ENCODE measurements around the gene LPCAT2. TPM values are rescaled to one million over a fixed set of nuclear protein-coding genes. Genes with fewer than 3 reads are reported as not detected.
A peak's percentile ranks its signal among the peaks of the same experiment; 100 is the strongest.

LPCAT2 gene
- total and polyA plus RNA-seq, 2 of the 13 experiments (the other 11 are each of a cell fraction or from before 2014, with no cell fraction given), result 9.9 to 17.6 TPM

DNA sequence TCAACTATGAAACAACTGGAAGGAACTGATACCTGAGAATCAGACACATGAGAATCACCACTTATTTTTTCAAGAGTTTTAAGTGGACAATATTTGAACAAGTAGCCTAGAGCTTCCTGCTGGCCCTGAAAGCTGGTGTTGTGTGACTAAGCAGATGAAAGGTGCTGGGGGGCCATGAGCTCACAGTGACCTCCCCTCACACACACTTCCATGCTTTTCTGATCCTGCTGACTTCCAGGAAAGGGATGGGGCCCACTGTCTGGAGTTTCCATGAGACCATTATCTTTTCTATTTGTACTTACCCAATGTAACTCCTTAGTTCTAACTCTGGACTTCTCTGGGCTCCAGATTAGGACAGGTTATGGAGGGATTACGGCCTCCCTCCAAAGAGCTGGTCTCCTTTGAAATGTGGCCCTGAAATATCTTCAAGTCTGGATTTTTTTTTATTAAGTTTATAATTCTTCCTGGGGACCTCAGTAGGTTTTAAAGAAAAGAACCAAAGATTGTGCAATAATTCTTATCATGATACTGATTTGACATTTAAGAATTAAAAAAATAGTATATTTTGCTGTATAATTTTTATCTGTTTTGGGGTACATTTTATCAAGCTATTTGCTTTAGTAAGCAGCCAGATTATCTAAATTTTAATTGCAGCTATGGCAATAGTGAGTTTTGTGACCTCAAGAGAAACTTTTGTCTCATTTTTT is 62.5 kb downstream of the LPCAT2 start (continued):
- TF ChIP-seq JUND (CRISPR knock-in tag; IDR thresholded peaks at IDR 0.05) (no peak), ZNF678 (CRISPR knock-in tag; IDR thresholded peaks at IDR 0.05) (no peak), MXI1 (IDR thresholded peaks at IDR 0.05; ENCODE audit: borderline replicate concordance, low read depth, low read length) (no peak; the same call in 2 of the 3 replicates), HOXA9 (CRISPR knock-in tag; IDR thresholded peaks at IDR 0.05; ENCODE audit: borderline replicate concordance) (no peak), ZNF883 (CRISPR knock-in tag; IDR thresholded peaks at IDR 0.05; ENCODE audit: not compliant biosample characterization) (no peak), ZNF549 (CRISPR knock-in tag; IDR thresholded peaks at IDR 0.05) (no peak), ZNF747 (CRISPR knock-in tag; IDR thresholded peaks at IDR 0.05; ENCODE audit: borderline replicate concordance) (no peak), NFATC3 (CRISPR knock-in tag; IDR thresholded peaks at IDR 0.05) (no peak), FOSL1 (CRISPR knock-in tag; IDR thresholded peaks at IDR 0.05; ENCODE audit: borderline replicate concordance) (peak; percentile 27; the same call in 1 of the 2 replicates)
- TF ChIP-seq, protein P1, sequence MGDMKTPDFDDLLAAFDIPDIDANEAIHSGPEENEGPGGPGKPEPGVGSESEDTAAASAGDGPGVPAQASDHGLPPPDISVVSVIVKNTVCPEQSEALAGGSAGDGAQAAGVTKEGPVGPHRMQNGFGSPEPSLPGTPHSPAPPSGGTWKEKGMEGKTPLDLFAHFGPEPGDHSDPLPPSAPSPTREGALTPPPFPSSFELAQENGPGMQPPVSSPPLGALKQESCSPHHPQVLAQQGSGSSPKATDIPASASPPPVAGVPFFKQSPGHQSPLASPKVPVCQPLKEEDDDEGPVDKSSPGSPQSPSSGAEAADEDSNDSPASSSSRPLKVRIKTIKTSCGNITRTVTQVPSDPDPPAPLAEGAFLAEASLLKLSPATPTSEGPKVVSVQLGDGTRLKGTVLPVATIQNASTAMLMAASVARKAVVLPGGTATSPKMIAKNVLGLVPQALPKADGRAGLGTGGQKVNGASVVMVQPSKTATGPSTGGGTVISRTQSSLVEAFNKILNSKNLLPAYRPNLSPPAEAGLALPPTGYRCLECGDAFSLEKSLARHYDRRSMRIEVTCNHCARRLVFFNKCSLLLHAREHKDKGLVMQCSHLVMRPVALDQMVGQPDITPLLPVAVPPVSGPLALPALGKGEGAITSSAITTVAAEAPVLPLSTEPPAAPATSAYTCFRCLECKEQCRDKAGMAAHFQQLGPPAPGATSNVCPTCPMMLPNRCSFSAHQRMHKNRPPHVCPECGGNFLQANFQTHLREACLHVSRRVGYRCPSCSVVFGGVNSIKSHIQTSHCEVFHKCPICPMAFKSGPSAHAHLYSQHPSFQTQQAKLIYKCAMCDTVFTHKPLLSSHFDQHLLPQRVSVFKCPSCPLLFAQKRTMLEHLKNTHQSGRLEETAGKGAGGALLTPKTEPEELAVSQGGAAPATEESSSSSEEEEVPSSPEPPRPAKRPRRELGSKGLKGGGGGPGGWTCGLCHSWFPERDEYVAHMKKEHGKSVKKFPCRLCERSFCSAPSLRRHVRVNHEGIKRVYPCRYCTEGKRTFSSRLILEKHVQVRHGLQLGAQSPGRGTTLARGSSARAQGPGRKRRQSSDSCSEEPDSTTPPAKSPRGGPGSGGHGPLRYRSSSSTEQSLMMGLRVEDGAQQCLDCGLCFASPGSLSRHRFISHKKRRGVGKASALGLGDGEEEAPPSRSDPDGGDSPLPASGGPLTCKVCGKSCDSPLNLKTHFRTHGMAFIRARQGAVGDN (CRISPR knock-in tag; IDR thresholded peaks at IDR 0.05), result no peak
- TF ChIP-seq, protein P2, sequence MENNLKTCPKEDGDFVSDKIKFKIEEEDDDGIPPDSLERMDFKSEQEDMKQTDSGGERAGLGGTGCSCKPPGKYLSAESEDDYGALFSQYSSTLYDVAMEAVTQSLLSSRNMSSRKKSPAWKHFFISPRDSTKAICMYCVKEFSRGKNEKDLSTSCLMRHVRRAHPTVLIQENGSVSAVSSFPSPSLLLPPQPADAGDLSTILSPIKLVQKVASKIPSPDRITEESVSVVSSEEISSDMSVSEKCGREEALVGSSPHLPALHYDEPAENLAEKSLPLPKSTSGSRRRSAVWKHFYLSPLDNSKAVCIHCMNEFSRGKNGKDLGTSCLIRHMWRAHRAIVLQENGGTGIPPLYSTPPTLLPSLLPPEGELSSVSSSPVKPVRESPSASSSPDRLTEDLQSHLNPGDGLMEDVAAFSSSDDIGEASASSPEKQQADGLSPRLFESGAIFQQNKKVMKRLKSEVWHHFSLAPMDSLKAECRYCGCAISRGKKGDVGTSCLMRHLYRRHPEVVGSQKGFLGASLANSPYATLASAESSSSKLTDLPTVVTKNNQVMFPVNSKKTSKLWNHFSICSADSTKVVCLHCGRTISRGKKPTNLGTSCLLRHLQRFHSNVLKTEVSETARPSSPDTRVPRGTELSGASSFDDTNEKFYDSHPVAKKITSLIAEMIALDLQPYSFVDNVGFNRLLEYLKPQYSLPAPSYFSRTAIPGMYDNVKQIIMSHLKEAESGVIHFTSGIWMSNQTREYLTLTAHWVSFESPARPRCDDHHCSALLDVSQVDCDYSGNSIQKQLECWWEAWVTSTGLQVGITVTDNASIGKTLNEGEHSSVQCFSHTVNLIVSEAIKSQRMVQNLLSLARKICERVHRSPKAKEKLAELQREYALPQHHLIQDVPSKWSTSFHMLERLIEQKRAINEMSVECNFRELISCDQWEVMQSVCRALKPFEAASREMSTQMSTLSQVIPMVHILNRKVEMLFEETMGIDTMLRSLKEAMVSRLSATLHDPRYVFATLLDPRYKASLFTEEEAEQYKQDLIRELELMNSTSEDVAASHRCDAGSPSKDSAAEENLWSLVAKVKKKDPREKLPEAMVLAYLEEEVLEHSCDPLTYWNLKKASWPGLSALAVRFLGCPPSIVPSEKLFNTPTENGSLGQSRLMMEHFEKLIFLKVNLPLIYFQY (CRISPR knock-in tag; IDR thresholded peaks at IDR 0.05; ENCODE audit: borderline replicate concordance), result no peak
- TF ChIP-seq, protein P3, sequence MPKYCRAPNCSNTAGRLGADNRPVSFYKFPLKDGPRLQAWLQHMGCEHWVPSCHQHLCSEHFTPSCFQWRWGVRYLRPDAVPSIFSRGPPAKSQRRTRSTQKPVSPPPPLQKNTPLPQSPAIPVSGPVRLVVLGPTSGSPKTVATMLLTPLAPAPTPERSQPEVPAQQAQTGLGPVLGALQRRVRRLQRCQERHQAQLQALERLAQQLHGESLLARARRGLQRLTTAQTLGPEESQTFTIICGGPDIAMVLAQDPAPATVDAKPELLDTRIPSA (CRISPR knock-in tag; IDR thresholded peaks at IDR 0.05; ENCODE audit: borderline replicate concordance), result no peak
- TF ChIP-seq, protein P4, sequence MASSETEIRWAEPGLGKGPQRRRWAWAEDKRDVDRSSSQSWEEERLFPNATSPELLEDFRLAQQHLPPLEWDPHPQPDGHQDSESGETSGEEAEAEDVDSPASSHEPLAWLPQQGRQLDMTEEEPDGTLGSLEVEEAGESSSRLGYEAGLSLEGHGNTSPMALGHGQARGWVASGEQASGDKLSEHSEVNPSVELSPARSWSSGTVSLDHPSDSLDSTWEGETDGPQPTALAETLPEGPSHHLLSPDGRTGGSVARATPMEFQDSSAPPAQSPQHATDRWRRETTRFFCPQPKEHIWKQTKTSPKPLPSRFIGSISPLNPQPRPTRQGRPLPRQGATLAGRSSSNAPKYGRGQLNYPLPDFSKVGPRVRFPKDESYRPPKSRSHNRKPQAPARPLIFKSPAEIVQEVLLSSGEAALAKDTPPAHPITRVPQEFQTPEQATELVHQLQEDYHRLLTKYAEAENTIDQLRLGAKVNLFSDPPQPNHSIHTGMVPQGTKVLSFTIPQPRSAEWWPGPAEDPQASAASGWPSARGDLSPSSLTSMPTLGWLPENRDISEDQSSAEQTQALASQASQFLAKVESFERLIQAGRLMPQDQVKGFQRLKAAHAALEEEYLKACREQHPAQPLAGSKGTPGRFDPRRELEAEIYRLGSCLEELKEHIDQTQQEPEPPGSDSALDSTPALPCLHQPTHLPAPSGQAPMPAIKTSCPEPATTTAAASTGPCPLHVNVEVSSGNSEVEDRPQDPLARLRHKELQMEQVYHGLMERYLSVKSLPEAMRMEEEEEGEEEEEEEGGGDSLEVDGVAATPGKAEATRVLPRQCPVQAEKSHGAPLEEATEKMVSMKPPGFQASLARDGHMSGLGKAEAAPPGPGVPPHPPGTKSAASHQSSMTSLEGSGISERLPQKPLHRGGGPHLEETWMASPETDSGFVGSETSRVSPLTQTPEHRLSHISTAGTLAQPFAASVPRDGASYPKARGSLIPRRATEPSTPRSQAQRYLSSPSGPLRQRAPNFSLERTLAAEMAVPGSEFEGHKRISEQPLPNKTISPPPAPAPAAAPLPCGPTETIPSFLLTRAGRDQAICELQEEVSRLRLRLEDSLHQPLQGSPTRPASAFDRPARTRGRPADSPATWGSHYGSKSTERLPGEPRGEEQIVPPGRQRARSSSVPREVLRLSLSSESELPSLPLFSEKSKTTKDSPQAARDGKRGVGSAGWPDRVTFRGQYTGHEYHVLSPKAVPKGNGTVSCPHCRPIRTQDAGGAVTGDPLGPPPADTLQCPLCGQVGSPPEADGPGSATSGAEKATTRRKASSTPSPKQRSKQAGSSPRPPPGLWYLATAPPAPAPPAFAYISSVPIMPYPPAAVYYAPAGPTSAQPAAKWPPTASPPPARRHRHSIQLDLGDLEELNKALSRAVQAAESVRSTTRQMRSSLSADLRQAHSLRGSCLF (CRISPR knock-in tag; IDR thresholded peaks at IDR 0.05; ENCODE audit: borderline replicate concordance), result no peak

Data from HepG2 (cell line).